ENCODE results near the gene LCAT.

The LCAT gene

GRCh38 chr16:67965668-67966548 lies 22.0 kb upstream of the LCAT start:
- no peaks in the 10 kb centered on the region for H3K9me3 ChIP-seq (ENCODE audit: severe bottlenecking)
- peak overlapping the region; percentile 77 for H3K4me3 ChIP-seq (ENCODE audit: severe bottlenecking)
- no peaks in the 10 kb centered on the region for H3K27me3 ChIP-seq (ENCODE audit: insufficient read depth, poor library complexity, severe bottlenecking)
- peaks cover 38% of the 10 kb centered on the region for H3K36me3 ChIP-seq (ENCODE audit: low read depth)
- no peak for TF ChIP-seq CTCF (IDR thresholded peaks at IDR 0.05; ENCODE audit: poor library complexity, severe bottlenecking)
- peak overlapping the region; percentile 77 for H3K27ac ChIP-seq (ENCODE audit: poor library complexity, severe bottlenecking)
- H3K4me1 ChIP-seq (ENCODE audit: insufficient read depth, poor library complexity, severe bottlenecking): peaks cover 28% of the 10 kb centered on the region
- ATAC-seq (ENCODE audit: low read depth) (peak; percentile 15; the same call in 1 of the 3 replicates), DNase-seq (ENCODE audit: low spot score) (no peak)

DNA sequence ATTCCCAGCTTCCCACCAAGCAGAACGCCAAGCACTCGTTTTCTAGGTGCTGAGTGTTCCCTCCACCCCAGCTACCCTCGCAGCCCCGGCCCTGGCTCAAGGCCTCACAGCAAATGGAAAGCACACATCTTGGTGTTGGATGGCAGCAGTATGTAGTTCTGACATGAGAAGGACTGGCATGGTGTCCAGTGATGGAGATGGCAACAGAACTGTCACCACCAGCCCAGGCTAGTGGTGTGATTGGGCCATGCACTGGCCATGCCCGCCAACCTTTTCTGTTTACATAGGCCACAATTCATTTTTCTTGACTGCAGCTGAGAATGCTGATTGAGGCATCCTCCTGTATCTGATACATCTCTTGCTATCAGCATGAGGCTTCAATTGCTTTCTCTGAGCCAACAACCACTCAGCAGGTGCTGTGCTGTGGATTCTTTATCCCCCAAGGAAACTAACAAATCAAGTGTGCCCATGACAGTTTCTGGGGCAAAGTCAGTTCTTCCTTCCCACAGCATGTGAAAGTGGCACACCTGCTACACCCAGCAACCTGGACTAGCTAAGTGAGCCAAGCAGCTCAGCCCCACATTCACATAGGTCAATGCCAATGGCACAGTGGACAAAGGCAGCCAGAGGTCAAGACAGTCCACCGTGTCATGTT lies 20.7 kb upstream of the LCAT start:
- no peak for DNase-seq (ENCODE audit: low spot score)
- H3K27me3 ChIP-seq (ENCODE audit: insufficient read depth, poor library complexity, severe bottlenecking): no peaks in the 10 kb centered on the region
- no peaks in the 10 kb centered on the region for H3K9me3 ChIP-seq (ENCODE audit: severe bottlenecking)
- TF ChIP-seq CTCF (IDR thresholded peaks at IDR 0.05; ENCODE audit: poor library complexity, severe bottlenecking): no peak
- no peak for ATAC-seq (ENCODE audit: low read depth)
- peaks cover 51% of the 10 kb centered on the region for H3K36me3 ChIP-seq (ENCODE audit: low read depth)
- peaks cover 40% of the 10 kb centered on the region for H3K4me1 ChIP-seq (ENCODE audit: insufficient read depth, poor library complexity, severe bottlenecking)
- no peak overlapping the region for H3K27ac ChIP-seq (ENCODE audit: poor library complexity, severe bottlenecking)
- H3K4me3 ChIP-seq (ENCODE audit: severe bottlenecking): no peak overlapping the region

DNA sequence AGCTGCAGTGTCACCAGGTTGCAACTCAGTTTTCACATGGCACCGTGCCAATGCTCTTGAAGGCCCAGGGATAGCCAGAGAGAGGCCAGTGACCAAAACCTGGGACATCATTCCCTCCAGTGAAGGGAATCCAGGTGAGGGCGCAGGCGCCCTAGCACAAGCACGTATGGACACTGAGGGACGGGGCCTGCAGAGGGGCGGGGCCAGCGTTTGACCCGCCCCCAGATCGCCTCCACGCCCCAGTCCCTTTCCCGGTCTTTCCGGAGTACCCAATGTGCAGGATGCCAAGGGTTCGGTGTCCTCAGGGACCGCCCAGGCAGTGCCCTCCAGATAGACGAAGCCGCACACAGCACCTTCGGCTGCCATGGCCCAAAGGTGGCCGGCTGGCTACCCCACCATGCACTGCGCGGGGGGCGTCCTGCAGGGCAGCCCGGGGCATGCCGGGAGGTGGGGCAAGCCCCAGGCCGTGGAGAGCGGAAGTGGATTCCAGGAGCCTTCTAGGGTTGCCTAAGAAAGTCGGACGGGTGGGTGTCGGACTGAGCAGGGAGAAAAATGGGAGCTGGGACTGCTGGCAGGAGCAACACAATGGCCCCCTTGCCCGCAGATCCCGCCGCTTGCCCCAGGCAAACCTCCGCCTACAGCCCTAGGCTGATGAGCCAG lies 19.9 kb upstream of the LCAT start:
- DNase-seq (ENCODE audit: low spot score): no peak
- no peaks in the 10 kb centered on the region for H3K27me3 ChIP-seq (ENCODE audit: insufficient read depth, poor library complexity, severe bottlenecking)
- peaks cover 40% of the 10 kb centered on the region for H3K4me1 ChIP-seq (ENCODE audit: insufficient read depth, poor library complexity, severe bottlenecking)
- no peak for ATAC-seq (ENCODE audit: low read depth)
- no peaks in the 10 kb centered on the region for H3K9me3 ChIP-seq (ENCODE audit: severe bottlenecking)
- peaks cover 59% of the 10 kb centered on the region for H3K36me3 ChIP-seq (ENCODE audit: low read depth)
- no peak overlapping the region for H3K4me3 ChIP-seq (ENCODE audit: severe bottlenecking)
- TF ChIP-seq CTCF (IDR thresholded peaks at IDR 0.05; ENCODE audit: poor library complexity, severe bottlenecking): no peak
- H3K27ac ChIP-seq (ENCODE audit: poor library complexity, severe bottlenecking): no peak overlapping the region

- Histone ChIP-seq H3K27ac (ENCODE audit: poor library complexity, severe bottlenecking) (no peak overlapping the region), H3K4me1 (ENCODE audit: insufficient read depth, poor library complexity, severe bottlenecking) (peaks cover 40% of the 10 kb centered on the region), H3K36me3 (ENCODE audit: low read depth) (peaks cover 64% of the 10 kb centered on the region), H3K4me3 (ENCODE audit: severe bottlenecking) (no peak overlapping the region), H3K27me3 (ENCODE audit: insufficient read depth, poor library complexity, severe bottlenecking) (no peaks in the 10 kb centered on the region), H3K9me3 (ENCODE audit: severe bottlenecking) (no peaks in the 10 kb centered on the region)
- no peak for ATAC-seq (ENCODE audit: low read depth)
- DNase-seq (ENCODE audit: low spot score): no peak
- TF ChIP-seq CTCF (IDR thresholded peaks at IDR 0.05; ENCODE audit: poor library complexity, severe bottlenecking): no peak
These were observed 19.4 kb upstream of the LCAT start for GRCh38 chr16:67963292-67963661.
